Lung (tissue), 12 donors: ENCODE data around the gene NDUFB6. TPM values are rescaled to one million over a fixed set of nuclear protein-coding genes. Genes with fewer than 3 reads are reported as not detected.
A peak's percentile ranks its signal among the peaks of the same experiment; 100 is the strongest.

Source experiments
- ATAC-seq: fragments of 200-7000 bp; cut with Tn5 transposase; one replicate; pipeline ENCODE4 v1.9.1; 2020; ENCODE audit warnings: moderate number of reproducible peaks; ENCODE audit not compliant: insufficient read depth, low FRiP score
- DNase-seq, 3 donors: peaks; one replicate each; pipeline ENCODE4 v3.0.0-alpha.2; 2013 to 2017
- H3K27ac ChIP-seq, 2 donors: one replicate each; pipeline ENCODE4 v1.5.1; 2013; ENCODE audit warnings: mild to moderate bottlenecking in 2 of 2, moderate library complexity in 2 of 2, control low read depth in 1 of 2, inconsistent platforms in 1 of 2, low read depth in 1 of 2, low read length in 1 of 2
- H3K27me3 ChIP-seq, 3 donors: one replicate each; pipeline ENCODE4 v1.5.1; 2013; ENCODE audit warnings: low read length in 2 of 3; ENCODE audit not compliant: control insufficient read depth in 3 of 3, insufficient read depth in 3 of 3
- H3K36me3 ChIP-seq, 4 donors: one replicate each; pipeline ENCODE4 v1.5.1; 2013; ENCODE audit warnings: low read length in 4 of 4, mild to moderate bottlenecking in 1 of 4, moderate library complexity in 1 of 4; ENCODE audit not compliant: control insufficient read depth in 4 of 4, insufficient read depth in 4 of 4
- H3K4me1 ChIP-seq, 5 donors: one replicate each; pipeline ENCODE4 v1.5.1; 2013; ENCODE audit warnings: low read length in 5 of 5, mild to moderate bottlenecking in 2 of 5, moderate library complexity in 1 of 5; ENCODE audit not compliant: control insufficient read depth in 5 of 5, insufficient read depth in 5 of 5
- H3K4me3 ChIP-seq: one replicate; pipeline ENCODE4 v1.5.1; 2013; ENCODE audit warnings: mild to moderate bottlenecking, control low read depth, moderate library complexity
- H3K9ac ChIP-seq, 2 donors: one replicate each; pipeline ENCODE4 v1.5.1; 2013; ENCODE audit warnings: low read length in 2 of 2, control low read depth in 1 of 2; ENCODE audit not compliant: insufficient read depth in 1 of 2
- H3K9me3 ChIP-seq, 4 donors: one replicate each; pipeline ENCODE4 v1.5.1; 2013; ENCODE audit warnings: low read length in 3 of 4, mild to moderate bottlenecking in 1 of 4, moderate library complexity in 1 of 4; ENCODE audit not compliant: control insufficient read depth in 4 of 4, insufficient read depth in 3 of 4
- CTCF ChIP-seq: IDR thresholded peaks from 2 replicates; pipeline ENCODE4 v1.5.1; 2012; ENCODE audit warnings: mild to moderate bottlenecking; ENCODE audit errors: control extremely low read depth, extremely low read depth
- WGBS, 2 donors: extraction: QIAGEN DNeasy Blood & Tissue Kit; methylation state at CpG; one replicate each; pipeline ENCODE4 v1.1.7; 2013; 5-methylcytosine and 5-hydroxymethylcytosine counted together
- polyA plus RNA-seq, 2 donors: library from polyadenylated mRNA; stranded (reverse); fragments of 200-250 nt; gene quantifications; one replicate each; pipeline ENCODE4 v1.2.1, GENCODE V29; 2013
- total RNA-seq, 2 donors: library from RNA; depleted of rRNA in 1 of 2; stranded (reverse); fragments of >200 nt in 1 of 2; gene quantifications; one replicate each; pipeline ENCODE4 v1.2.1, GENCODE V29; 2014 to 2021
- donor health status: control.
- donor health status: control.
- donor health status: Bipolar disorder and iron deficiency.
- donor health status: healthy.
- donor health status: DM: yes; HTN: yes; CAD: no.

NDUFB6 gene
- total and polyA plus RNA-seq, 4 donors = 34.4 to 48.6 (median 42.2) TPM

- no peak for ATAC-seq
- no peak overlapping the region for H3K9ac ChIP-seq
- WGBS, 2 donors = 84 to 93% methylated on average over 6 of the region's 6 CpGs
Observed at GRCh38 chr9:32565967-32566366, 7.0 kb downstream of the NDUFB6 start.

GRCh38 chr9:32558408-32558934 lies 14.5 kb downstream of the NDUFB6 start:
- Histone ChIP-seq H3K27ac (no peak overlapping the region), H3K27me3 (no peaks in the 10 kb centered on the region), H3K36me3 (no peaks in the 10 kb centered on the region), H3K4me3 (no peak overlapping the region), H3K9me3 (no peaks in the 10 kb centered on the region), H3K9ac (no peak overlapping the region), H3K4me1 (peaks cover 0 to 11% (median 3%) of the 10 kb centered on the region in 5 donors)
- DNase-seq = no peak
- WGBS, 2 donors = 22 to 52% methylated on average over 3 of the region's 3 CpGs
- no peak for ATAC-seq
- TF ChIP-seq CTCF = no peak

More at GRCh38 chr9:32565967-32566366, 7.0 kb downstream of the NDUFB6 start:
- Histone ChIP-seq H3K36me3 (peaks cover 8 to 20% (median 13%) of the 10 kb centered on the region in 4 donors), H3K4me1 (peaks cover 0 to 4% (median 0%) of the 10 kb centered on the region in 5 donors), H3K27ac (no peak overlapping the region), H3K27me3 (no peaks in the 10 kb centered on the region), H3K4me3 (no peak overlapping the region), H3K9me3 (no peaks in the 10 kb centered on the region)
- no peak for TF ChIP-seq CTCF
- DNase-seq = no peak

GRCh38 chr9:32554591-32554990 lies 18.4 kb downstream of the NDUFB6 start:
- Histone ChIP-seq H3K9ac (no peak overlapping the region), H3K4me1 (peaks cover 0 to 27% (median 3%) of the 10 kb centered on the region in 5 donors), H3K9me3 (no peaks in the 10 kb centered on the region), H3K36me3 (no peaks in the 10 kb centered on the region), H3K27me3 (no peaks in the 10 kb centered on the region), H3K27ac (no peak overlapping the region), H3K4me3 (no peak overlapping the region)
- DNase-seq (no peak), ATAC-seq (no peak)
- TF ChIP-seq CTCF = no peak

- WGBS, 2 donors = 34 to 59% methylated on average over 2 of the region's 2 CpGs
- Histone ChIP-seq H3K36me3 (no peaks in the 10 kb centered on the region), H3K4me1 (peaks cover 0 to 27% (median 3%) of the 10 kb centered on the region in 5 donors), H3K27me3 (no peaks in the 10 kb centered on the region), H3K4me3 (no peak overlapping the region), H3K27ac (no peak overlapping the region), H3K9me3 (no peaks in the 10 kb centered on the region), H3K9ac (no peak overlapping the region)
- peak in 2 of 3 donors; percentile 63 for DNase-seq
- ATAC-seq = no peak
- no peak for TF ChIP-seq CTCF
Observed at GRCh38 chr9:32554107-32554506, 18.9 kb downstream of the NDUFB6 start.
